Medulla oblongata (tissue), 1 donor: ENCODE measurements around the gene POLR1F.
"Not testable (repeated sequence)": the region's sequence is repeated elsewhere in the genome, so short reads cannot be mapped to it uniquely, and the experiment has no call there.

Experiments
- DNase-seq: peaks from one replicate; pipeline ENCODE4 v3.0.0-alpha.2; 2015; ENCODE audit errors: extremely low spot score

POLR1F gene, protein sequence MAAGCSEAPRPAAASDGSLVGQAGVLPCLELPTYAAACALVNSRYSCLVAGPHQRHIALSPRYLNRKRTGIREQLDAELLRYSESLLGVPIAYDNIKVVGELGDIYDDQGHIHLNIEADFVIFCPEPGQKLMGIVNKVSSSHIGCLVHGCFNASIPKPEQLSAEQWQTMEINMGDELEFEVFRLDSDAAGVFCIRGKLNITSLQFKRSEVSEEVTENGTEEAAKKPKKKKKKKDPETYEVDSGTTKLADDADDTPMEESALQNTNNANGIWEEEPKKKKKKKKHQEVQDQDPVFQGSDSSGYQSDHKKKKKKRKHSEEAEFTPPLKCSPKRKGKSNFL

GRCh38 chr7:19708397-19709248 is at the start of gene POLR1F:
TSS of gene POLR1F (minus strand) at chr7:19709037. CDS start at chr7:19709016, 21 bp downstream.
- peak; percentile 98 for DNase-seq

DNA sequence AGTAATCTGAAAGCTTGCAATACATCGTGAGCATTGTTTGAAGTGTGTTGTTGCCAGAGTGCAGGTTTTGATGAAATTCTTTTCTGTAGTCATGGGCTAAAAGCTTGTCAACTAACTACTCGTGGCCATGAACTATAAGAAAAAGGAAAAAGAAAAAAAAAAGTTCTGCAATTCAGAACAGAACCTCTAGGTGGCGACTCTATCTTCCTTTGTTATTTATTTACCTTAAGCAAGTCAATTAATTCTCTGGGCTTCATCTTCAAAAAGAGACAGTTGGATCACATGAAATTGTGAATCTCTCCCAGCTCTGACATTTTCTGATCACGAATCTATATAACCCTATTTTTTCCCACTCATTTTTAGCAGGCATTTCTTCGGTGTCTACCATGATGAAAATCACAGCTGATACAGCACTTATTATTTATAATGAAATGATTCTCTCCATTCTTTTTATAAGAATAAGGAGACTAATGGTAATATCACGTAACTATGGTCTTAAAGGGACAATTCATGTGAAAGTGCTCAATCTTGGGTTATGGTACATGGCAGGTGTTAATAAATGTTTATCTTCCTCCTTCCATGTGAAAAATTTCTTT is 45.8 kb upstream of the POLR1F start:
- peak; percentile 22 for DNase-seq

GRCh38 chr7:19752020-19752419 is 43.2 kb upstream of the POLR1F start:
- DNase-seq, result no peak

- no peak for DNase-seq
These were observed 40.8 kb upstream of the POLR1F start for GRCh38 chr7:19749658-19750057.

- peak; percentile 58 for DNase-seq
These were observed 39.0 kb upstream of the POLR1F start for GRCh38 chr7:19747740-19748339.

DNA sequence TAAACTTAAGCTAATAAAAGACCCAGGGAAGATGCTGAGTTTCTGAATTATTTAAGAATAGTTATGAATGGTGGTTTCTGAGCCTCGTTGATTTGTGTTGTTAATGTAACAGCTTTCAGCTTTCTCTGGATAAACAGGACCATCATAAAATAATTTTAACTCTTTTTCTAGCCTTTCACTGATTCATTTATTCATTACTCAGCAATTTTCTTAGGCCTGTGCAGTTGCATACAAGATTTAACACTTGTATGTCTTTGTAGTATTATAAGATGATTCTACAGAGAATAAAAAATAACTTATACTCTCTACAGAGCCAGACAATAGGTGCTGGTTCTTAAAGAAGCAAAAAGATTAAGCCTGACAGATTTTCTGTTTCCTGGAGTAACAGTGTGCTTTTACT is 35.2 kb upstream of the POLR1F start:
- no peak for DNase-seq

DNA sequence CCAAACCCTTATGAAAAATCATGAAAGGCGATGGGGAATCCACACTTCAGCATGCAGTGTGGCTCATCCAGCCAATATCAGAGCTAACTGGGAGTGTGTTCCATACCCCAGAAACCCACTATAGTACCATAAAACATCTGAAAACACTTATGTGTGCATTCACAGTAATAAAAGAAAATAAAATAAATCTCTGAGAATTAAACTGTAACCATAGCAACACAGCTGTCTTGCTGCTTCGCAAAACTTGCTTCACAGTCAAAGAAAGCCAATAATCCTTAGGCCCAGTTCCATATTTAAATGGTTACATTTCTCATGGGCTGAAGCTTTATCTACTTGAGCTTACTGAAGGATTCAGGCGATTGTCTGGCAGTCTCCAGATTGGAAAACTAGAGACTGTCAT is 19.9 kb upstream of the POLR1F start:
- DNase-seq, result no peak

- DNase-seq, result no peak
These were observed 16.9 kb upstream of the POLR1F start for GRCh38 chr7:19725770-19726169.

GRCh38 chr7:19715499-19715898 is 6.7 kb upstream of the POLR1F start:
- DNase-seq, result no peak

- peak; percentile 68 for DNase-seq
These were observed 4.8 kb upstream of the POLR1F start for GRCh38 chr7:19713676-19714075.

GRCh38 chr7:19709249-19709578 is 377 bp upstream of the POLR1F start:
- no peak for DNase-seq

GRCh38 chr7:19707240-19707639 is 1.6 kb downstream of the POLR1F start:
- DNase-seq, result no peak

GRCh38 chr7:19705663-19706062 is 3.2 kb downstream of the POLR1F start:
- no peak for DNase-seq

DNA sequence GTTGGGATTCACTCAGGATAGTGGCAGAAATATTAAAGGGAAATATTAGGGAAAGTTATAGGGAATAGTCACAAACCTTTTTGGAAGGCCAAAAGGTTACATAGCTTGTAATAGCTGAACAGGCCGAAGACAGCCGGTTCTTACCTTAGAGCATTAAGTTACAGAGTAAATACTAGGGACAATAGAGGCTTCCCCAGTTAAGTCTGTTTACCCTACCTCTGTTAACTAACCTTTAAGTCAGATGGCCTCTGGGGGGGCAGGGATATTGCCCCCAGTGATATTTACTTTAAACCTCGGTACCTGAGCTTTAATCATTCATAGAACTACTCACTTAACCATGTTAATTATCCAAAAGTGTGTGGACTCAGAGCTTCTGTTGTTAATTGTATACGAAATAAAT is 7.4 kb downstream of the POLR1F start:
- DNase-seq, result no peak

DNA sequence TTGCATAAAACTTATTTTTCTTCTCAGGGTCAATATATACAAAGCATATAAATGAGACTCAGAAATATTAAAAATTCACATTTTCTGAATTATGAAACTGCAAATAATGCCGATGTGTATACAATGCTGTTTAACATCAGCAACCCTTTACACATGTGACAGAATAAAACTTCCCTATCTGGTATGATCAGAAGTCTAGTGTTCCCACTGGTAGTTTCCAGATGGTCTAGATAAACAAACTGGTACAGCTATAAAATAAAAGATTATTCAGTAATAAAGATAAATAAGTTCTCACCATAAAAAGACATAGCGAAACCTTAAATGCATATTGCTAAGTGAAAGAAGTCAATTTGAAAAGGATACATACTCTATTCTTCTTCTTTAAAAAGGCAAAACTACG is 7.9 kb downstream of the POLR1F start:
- no peak for DNase-seq

DNA sequence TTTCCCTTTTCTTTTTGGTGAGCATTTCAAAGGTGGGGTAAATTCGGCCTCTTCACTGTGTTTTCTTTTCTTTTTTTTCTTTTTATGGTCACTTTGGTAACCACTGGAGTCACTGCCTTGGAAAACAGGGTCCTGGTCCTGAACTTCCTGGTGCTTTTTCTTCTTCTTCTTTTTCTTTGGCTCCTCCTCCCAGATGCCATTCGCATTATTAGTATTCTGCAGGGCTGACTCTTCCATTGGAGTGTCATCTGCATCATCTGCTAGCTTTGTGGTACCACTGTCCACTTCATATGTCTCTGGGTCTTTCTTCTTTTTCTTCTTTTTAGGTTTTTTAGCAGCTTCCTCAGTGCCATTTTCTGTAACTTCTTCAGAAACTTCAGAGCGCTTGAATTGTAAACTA is 10.5 kb downstream of the POLR1F start:
- no peak for DNase-seq

GRCh38 chr7:19696926-19697325 is 11.9 kb downstream of the POLR1F start:
- no peak for DNase-seq

DNA sequence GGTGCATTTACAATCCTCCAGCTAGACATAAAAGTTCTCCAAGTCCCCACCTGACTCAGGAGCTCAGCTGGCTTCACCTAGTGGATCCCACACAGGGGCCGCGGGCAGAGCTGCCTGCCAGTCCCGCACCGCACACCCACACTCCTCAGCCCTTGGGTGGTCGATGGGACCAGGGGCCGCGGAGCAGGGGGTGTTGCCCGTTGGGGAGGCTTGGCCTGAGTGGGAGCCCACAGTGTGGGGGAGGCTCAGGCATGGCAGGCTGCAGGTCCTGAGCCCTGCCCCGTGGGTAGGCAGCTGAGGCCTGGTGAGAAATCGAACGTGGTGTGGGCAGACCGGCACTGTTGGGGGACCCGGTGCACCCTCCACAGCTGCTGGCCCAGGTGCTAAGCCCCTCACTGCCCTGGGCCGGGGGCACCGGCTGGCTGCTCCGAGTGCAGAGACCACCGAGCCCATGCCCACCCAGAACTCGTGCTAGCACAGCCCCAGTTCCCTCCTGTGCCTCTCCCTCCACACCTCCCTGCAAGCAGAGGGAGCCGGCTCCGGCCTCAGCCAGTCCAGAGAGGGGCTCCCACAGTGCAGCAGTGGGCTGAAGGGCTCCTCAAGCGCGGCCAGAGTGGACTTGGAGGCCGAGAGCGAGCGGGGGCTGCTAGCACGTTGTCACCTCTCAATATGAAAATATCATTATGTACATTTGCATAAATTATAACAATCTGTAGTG is 16.6 kb downstream of the POLR1F start:
- DNase-seq, result no peak

DNA sequence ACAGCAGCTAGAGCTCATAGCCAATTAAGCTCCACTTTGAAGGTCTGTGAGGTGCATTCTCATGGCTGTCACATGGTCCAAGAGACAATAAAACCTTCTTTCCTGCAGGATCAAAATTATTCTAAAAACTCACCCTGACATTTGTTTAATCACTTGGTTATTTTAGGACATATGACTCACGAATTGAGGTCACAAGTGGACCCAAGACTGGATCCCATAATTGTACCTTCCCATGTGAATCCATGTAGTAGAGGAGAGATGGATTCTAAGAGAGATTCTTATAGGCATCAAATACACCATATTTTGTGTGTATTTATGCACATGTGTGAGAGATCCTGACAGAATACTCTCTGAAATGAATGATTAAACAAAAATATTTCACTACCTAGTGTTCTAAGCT is 18.1 kb downstream of the POLR1F start:
- no peak for DNase-seq

DNA sequence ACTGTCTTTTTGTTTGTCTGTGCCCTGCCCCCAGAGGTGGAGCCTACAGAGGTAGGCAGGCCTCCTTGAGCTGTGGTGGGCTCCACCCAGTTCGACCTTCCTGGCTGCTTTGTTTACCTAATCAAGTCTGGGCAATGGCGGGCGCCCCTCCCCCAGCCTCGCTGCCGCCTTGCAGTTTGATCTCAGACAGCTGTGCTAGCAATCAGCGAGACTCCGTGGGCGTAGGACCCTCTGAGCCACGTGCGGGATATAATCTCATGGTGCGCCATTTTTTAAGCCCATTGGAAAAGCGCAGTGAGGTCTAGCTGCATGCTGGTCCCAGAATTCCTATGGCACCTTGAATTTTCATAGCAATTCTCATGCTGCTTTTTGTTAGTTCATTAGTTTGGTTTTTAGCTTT is 19.7 kb downstream of the POLR1F start:
- not testable (repeated sequence) for DNase-seq

DNA sequence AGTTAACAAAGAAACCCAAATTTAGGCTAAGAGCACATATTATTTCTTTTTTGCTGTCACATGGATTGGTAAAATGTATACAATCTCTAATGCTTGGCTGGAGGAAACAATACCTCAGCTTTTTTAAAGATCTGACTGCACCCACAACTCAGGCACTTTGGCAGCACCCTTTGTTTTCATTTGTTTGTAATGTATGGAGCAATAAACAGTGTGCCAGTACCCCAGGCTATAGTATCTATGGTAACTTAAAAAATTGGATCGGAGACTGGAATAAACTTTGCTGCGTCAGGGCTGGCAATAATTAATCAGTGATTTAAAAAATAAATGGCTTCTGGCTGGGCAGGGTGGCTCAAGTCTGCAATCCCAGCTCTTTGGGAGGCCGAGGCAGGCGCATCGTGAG is 27.2 kb downstream of the POLR1F start:
- no peak for DNase-seq

DNA sequence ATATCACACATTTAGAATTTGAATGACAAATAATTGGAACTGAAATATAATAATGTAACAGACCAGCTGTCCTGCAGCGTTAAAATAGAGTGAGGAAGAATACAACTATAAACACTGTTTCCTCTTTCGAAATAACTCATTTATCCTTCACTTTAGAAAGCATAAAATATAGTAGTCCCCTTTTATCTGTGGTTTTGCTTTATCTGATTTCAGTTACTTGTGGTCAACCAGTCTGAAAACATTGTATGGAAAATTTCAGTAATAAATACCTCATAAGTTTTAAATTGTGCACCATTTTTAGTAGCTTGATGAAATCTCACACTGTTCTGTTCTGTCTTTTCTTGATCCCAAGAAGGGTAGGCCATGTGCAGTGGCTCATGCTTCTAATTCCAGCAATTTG is 31.7 kb downstream of the POLR1F start:
- no peak for DNase-seq
